DND-41 (cell line): Measurements from ENCODE around the gene STAG1.
"Not testable (repeated sequence)": the region's sequence is repeated elsewhere in the genome, so short reads cannot be mapped to it uniquely, and the experiment has no call there.

ENCODE experiments used
- ATAC-seq: fragments of 200-7000 bp; cut with Tn5 transposase; 3 replicates; pipeline ENCODE4 v1.9.1; 2021; ENCODE audit warnings: low read depth; ENCODE audit not compliant: insufficient read depth
- DNase-seq: peaks from one replicate; pipeline ENCODE4 v3.0.0-alpha.2; 2020
- H2AFZ ChIP-seq: 2 replicates; pipeline ENCODE4 v1.6.0; 2012; ENCODE audit warnings: low read depth, low read length
- H3K27ac ChIP-seq: 2 replicates; pipeline ENCODE4 v1.5.1; 2012; ENCODE audit warnings: low read length, inconsistent platforms
- H3K27me3 ChIP-seq: fragments of 200-600 bp; sonication (generic); 2 replicates; pipeline ENCODE4 v1.6.0; 2012; ENCODE audit warnings: low read length, mild to moderate bottlenecking, inconsistent platforms; ENCODE audit not compliant: insufficient read depth, poor library complexity
- H3K36me3 ChIP-seq: 2 replicates; pipeline ENCODE4 v1.5.1; 2012; ENCODE audit warnings: low read length, inconsistent platforms; ENCODE audit not compliant: insufficient read depth
- H3K4me1 ChIP-seq: 2 replicates; pipeline ENCODE4 v1.5.1; 2012; ENCODE audit warnings: mild to moderate bottlenecking, low read length; ENCODE audit not compliant: insufficient read depth
- H3K4me2 ChIP-seq: 2 replicates; pipeline ENCODE4 v1.6.0; 2012; ENCODE audit warnings: mild to moderate bottlenecking, moderate library complexity, low read length, inconsistent platforms; ENCODE audit not compliant: insufficient read depth
- H3K4me3 ChIP-seq, 2 experiments: fragments of 200-600 bp in 1 of 2; shearing (Covaris generic) in 1 of 2; 2 replicates each; pipeline ENCODE4 v1.5.1; 2012 to 2016; ENCODE audit warnings: inconsistent platforms in 2 of 2, low read length in 2 of 2, mild to moderate bottlenecking in 2 of 2, low read depth in 1 of 2, moderate library complexity in 1 of 2
- H3K79me2 ChIP-seq: 2 replicates; pipeline ENCODE4 v1.6.0; 2012; ENCODE audit warnings: low read length, inconsistent platforms; ENCODE audit not compliant: insufficient read depth
- H3K9ac ChIP-seq: 2 replicates; pipeline ENCODE4 v1.6.0; 2012; ENCODE audit warnings: low read depth, mild to moderate bottlenecking, inconsistent platforms, low read length, moderate library complexity
- H3K9me3 ChIP-seq: 2 replicates; pipeline ENCODE4 v1.5.1; 2012; ENCODE audit warnings: low read length, moderate library complexity, mild to moderate bottlenecking, inconsistent platforms; ENCODE audit not compliant: insufficient read depth, severe bottlenecking
- H4K20me1 ChIP-seq: 2 replicates; pipeline ENCODE4 v1.6.0; 2012; ENCODE audit warnings: low read length; ENCODE audit not compliant: insufficient read depth
- CTCF ChIP-seq: IDR thresholded peaks from 2 replicates; pipeline ENCODE4 v1.5.1; 2012; ENCODE audit warnings: borderline replicate concordance, low read length, moderate library complexity, mild to moderate bottlenecking; ENCODE audit not compliant: poor library complexity, severe bottlenecking; ENCODE audit errors: extremely low read depth
- EZH2 ChIP-seq: IDR thresholded peaks from 3 replicates; pipeline ENCODE4 v1.6.1; 2012; ENCODE audit warnings: borderline replicate concordance, low read depth, mild to moderate bottlenecking, moderate library complexity, low read length, inconsistent platforms; ENCODE audit not compliant: severe bottlenecking

The STAG1 gene

GRCh38 chr3:136758160-136759102, 6.3 kb upstream of the STAG1 start:
- H3K27me3 ChIP-seq, H3K9ac ChIP-seq, H4K20me1 ChIP-seq, H2AFZ ChIP-seq, H3K79me2 ChIP-seq, DNase-seq, H3K9me3 ChIP-seq, H3K27ac ChIP-seq, H3K4me3 ChIP-seq, ATAC-seq, H3K36me3 ChIP-seq, H3K4me1 ChIP-seq, H3K4me2 ChIP-seq: not testable (repeated sequence)
- peak; percentile 75 for TF ChIP-seq CTCF

GRCh38 chr3:136755192-136755591, 3.0 kb upstream of the STAG1 start:
- TF ChIP-seq CTCF (no peak), EZH2 (no peak)
- Histone ChIP-seq H4K20me1 (no peaks in the 10 kb centered on the region), H3K9me3 (no peaks in the 10 kb centered on the region), H3K27me3 (no peaks in the 10 kb centered on the region), H3K27ac (no peak overlapping the region), H3K79me2 (peaks cover 29% of the 10 kb centered on the region), H3K4me2 (no peak overlapping the region), H3K4me3 (no peak overlapping the region), H2AFZ (no peak overlapping the region), H3K4me1 (peaks cover 18% of the 10 kb centered on the region), H3K9ac (no peak overlapping the region), H3K36me3 (no peaks in the 10 kb centered on the region; the same call in 1 of the 2 replicates)
- no peak for ATAC-seq
- no peak for DNase-seq

GRCh38 chr3:136753326-136753939, 1.3 kb upstream of the STAG1 start:
- Histone ChIP-seq H3K79me2 (peaks cover 46% of the 10 kb centered on the region), H3K4me2 (peak overlapping the region; percentile 67), H2AFZ (peak overlapping the region; percentile 86), H3K36me3 (no peaks in the 10 kb centered on the region; the same call in 1 of the 2 replicates), H3K9me3 (no peaks in the 10 kb centered on the region), H4K20me1 (no peaks in the 10 kb centered on the region; the same call in 1 of the 2 replicates), H3K4me1 (peaks cover 34% of the 10 kb centered on the region), H3K27ac (peak overlapping the region; percentile 97), H3K9ac (peak overlapping the region; percentile 92), H3K27me3 (no peaks in the 10 kb centered on the region), H3K4me3 (peak overlapping the region; percentile 46 to 69)
- TF ChIP-seq CTCF, result no peak
- TF ChIP-seq EZH2, result no peak
- no peak for ATAC-seq
- DNase-seq, result no peak
